Measurements from ENCODE around the gene TRAPPC14. TPM values are rescaled to one million over a fixed set of nuclear protein-coding genes. Genes with fewer than 3 reads are reported as not detected.

TRAPPC14 gene
- 7.3 and 8.5 TPM in 2 replicates for total RNA-seq

GRCh38 chr7:100158229-100159098 is at the start of gene TRAPPC14:
Gene TRAPPC14, minus strand, starts transcription at chr7:100158723. Its CDS starts 224 bp downstream, at chr7:100158499.

GRCh38 chr7:100177045-100178001 is 18.8 kb upstream of the TRAPPC14 start, which contains the start of the genes GPC2 and STAG3:
Gene GPC2, minus strand, starts transcription at chr7:100177381. Its CDS starts 182 bp downstream, at chr7:100177199.
Gene STAG3, plus strand, starts transcription at chr7:100177918. Its CDS starts 2,639 bp downstream, at chr7:100180557.

GRCh38 chr7:100148559-100149328 is 9.8 kb downstream of the TRAPPC14 start, which contains the start of gene LAMTOR4:
Gene LAMTOR4, plus strand, starts transcription at chr7:100148918. Its CDS starts 55 bp downstream, at chr7:100148973.

GRCh38 chr7:100126931-100127865 is 31.3 kb downstream of the TRAPPC14 start, which contains the start of gene MBLAC1:
Gene MBLAC1, plus strand, starts transcription at chr7:100126967. Its CDS starts 429 bp downstream, at chr7:100127396.

GRCh38 chr7:100119072-100119969 is 39.2 kb downstream of the TRAPPC14 start, which contains the start of the genes CNPY4 and TAF6:
Gene CNPY4, plus strand, starts transcription at chr7:100119634. Its CDS starts 111 bp downstream, at chr7:100119745.
Gene TAF6, minus strand, starts transcription at chr7:100119358. Its CDS starts 5,149 bp downstream, at chr7:100114209.

Other genes starting within 250 kb of the TRAPPC14 start
- gene TRIM4, start 239.2 kb downstream of the TRAPPC14 start, total RNA-seq = 13.6 and 22.7 TPM in 2 replicates
- gene GJC3, start 229.1 kb downstream of the TRAPPC14 start, total RNA-seq = 0.09 and 0.18 TPM in 2 replicates
- not detected in 2 replicates for gene AZGP1, start 182.7 kb downstream of the TRAPPC14 start, total RNA-seq
- 30.4 and 38.8 TPM in 2 replicates for gene ZKSCAN1, start 143.1 kb downstream of the TRAPPC14 start, total RNA-seq
- gene ZSCAN21, start 108.9 kb downstream of the TRAPPC14 start, total RNA-seq = 6.8 and 7.3 TPM in 2 replicates
- 20.7 and 21.0 TPM in 2 replicates for gene ZNF3, start 77.0 kb downstream of the TRAPPC14 start, total RNA-seq
- gene COPS6, start 69.8 kb downstream of the TRAPPC14 start, total RNA-seq = 94.6 and 127 TPM in 2 replicates
- 51.6 and 123 TPM in 2 replicates for gene MCM7, start 57.3 kb downstream of the TRAPPC14 start, total RNA-seq
- gene AP4M1, start 57.1 kb downstream of the TRAPPC14 start, total RNA-seq = 20.4 and 28.5 TPM in 2 replicates
- gene TAF6, start 39.4 kb downstream of the TRAPPC14 start, total RNA-seq = 22.1 and 25.5 TPM in 2 replicates
- gene CNPY4, start 39.1 kb downstream of the TRAPPC14 start, total RNA-seq = 34.2 and 36.7 TPM in 2 replicates
- gene MBLAC1, start 31.8 kb downstream of the TRAPPC14 start, total RNA-seq = 1.7 and 2.2 TPM in 2 replicates
- gene LAMTOR4, start 9.8 kb downstream of the TRAPPC14 start, total RNA-seq = 114 and 120 TPM in 2 replicates
- 0.36 and 1.1 TPM in 2 replicates for gene GAL3ST4, start 9.9 kb upstream of the TRAPPC14 start, total RNA-seq
- gene GPC2, start 18.7 kb upstream of the TRAPPC14 start, total RNA-seq = 3.9 and 5.6 TPM in 2 replicates
- gene STAG3, start 19.2 kb upstream of the TRAPPC14 start, total RNA-seq = 0.09 and 0.19 TPM in 2 replicates
- gene PVRIG, start 61.2 kb upstream of the TRAPPC14 start, total RNA-seq = not detected in 2 replicates
- gene SPDYE3, start 149.0 kb upstream of the TRAPPC14 start, total RNA-seq = not detected in 2 replicates
- gene PILRB, start 199.4 kb upstream of the TRAPPC14 start, total RNA-seq = 4.1 and 14.6 TPM in 2 replicates
- 0.28 TPM in 1 of 2 replicates, not detected in the other for gene PILRA, start 214.8 kb upstream of the TRAPPC14 start, total RNA-seq